ENCODE results near the gene PITPNM1.
"Not testable (repeated sequence)": the region's sequence is repeated elsewhere in the genome, so short reads cannot be mapped to it uniquely, and the experiment has no call there.

The PITPNM1 gene

DNA sequence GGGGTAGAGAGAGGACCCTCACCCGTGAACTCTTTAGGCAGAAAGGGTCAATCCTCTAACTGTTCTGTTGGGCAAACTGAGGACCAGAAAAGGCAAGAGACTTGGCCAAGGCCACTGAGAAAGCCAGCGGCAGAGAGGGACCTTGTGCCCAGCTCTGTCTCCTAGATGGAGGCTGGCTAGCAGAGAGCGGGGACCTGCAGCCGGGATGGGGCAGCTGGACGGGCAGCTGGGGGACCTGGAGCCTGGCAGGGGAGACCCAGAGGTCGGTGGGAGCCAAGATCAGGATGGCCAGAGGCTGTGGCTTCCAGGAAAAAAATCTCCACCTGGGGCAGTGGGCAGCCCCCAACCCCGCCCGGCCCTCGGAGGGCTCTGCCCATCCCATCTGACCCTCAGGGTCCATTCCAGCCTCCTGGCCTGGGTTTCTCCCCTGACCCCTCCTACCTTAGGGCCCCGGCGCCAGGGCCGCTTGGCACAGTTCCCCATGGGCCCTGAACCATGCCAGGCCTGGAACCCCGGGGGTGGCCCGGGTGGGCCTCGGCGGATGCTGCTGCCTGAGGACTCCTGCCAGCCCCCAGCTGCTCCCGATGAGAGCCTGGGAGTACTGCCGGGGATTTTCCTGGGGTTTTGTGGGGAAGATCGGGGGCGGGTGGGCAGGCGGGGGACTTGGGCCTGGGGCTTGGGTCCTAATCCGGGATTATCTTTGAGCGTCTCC, 17.8 kb upstream of the PITPNM1 start, which contains the start of gene CABP2:
Gene CABP2, minus strand, starts transcription at position 603 of the 712 bp plus-strand sequence. Its CDS starts 120 bp downstream, at position 483.
- no peak for DNase-seq

DNA sequence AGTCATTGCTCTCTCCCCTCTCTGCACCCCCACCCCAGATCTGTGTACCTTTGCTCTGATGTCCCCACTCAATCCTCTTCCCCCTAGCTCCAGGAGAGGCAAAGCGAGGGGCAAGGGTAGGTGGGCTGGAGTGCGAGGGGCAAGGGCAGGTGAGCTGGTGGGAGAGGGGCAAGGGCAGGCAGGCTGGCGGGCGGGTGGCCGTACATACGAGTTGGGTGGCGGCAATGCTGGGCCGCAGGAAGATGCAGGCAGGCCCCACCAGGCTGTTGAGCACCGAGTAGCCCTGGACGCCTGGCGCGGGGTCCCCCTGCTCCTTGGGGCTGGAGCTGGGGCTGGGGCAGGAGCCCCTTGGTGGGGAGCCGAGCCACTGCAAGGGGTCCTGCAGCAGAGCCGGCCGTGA, 17.2 kb upstream of the PITPNM1 start:
- DNase-seq, result no peak

DNA sequence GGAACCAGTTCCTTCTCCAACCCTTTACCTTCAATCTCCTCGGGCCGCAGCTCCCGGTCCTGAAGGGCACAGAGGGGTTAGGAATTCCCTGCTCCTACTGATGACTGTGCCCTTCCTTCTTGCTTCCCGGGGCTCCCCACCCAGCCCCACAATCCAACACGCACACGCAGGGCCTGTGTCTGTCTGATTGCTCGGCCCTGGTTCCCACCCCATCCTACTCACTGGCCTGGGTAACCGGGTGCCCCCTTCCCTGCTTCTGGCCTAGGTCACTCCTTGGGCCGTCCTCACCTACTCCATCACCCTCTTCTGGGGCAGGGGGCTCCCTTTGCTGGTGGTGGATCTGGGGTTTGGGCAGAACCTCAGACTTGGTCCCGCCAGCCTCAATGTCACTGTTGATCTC, 16.8 kb upstream of the PITPNM1 start:
- DNase-seq, result no peak

DNA sequence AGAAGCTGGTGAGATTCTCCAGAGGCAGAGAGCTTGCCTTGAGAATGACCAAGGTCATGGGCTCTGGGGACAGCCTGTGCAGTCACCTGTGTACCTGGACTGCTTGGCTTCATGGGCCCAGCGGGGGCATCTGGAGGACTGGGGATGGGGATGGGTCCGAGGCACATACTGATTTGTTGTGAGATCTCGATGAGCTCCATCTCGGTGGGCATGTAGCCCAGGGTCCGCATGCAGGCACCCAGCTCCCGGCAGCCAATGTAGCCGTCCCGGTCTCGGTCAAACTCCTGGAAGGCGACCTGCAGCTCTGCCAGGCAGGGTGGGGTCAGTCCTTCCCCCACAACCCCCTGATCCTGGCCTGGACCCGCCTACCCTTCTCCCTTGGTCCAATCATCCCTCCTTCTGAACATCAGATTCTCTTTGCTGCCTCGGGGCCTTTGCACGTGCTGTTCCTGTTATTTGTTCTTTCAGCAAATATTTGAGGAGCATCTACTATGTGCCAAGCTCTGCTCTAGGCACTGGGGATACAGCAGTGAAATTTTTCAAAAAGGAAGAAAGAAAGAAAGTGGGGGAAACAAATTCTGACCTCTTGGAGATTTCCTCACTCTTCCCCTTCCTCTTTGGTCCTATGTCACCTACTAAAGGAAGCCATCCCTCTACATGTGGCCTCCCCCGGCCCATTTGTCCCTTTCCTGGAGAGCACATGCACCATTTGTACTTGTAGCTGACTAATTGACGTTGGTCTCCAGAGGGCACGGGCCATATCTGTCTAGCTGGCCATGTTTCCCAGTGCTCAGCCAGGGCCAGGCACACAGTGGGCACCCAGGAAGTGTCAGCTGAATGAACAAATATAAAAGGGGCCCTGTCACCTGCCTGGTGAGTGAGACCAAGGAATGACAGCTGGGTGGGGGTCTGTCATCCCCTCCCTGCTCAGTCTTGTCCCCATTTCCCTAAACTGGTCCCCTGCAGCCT, 16.0 kb upstream of the PITPNM1 start:
- no peak for DNase-seq

DNA sequence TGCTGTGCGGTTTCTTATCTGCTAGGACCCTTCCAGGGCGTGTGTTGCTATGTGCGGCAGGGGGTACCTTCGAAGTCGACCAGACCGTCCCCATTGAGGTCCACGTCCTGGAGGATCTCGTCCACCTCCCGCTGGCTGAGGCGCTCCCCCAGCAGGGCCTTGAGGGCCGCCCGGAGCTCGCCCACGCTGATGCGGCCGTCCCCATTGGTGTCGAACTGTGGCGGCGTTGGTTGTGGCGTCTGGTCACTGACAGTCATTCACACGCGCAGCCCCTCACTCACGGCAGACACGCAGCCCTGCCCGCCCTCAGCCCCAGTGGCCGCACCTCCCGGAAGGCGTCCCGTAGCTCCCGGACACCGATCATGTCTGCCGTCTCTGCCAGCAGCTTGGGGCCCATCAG, 14.6 kb upstream of the PITPNM1 start:
- no peak for DNase-seq

DNA sequence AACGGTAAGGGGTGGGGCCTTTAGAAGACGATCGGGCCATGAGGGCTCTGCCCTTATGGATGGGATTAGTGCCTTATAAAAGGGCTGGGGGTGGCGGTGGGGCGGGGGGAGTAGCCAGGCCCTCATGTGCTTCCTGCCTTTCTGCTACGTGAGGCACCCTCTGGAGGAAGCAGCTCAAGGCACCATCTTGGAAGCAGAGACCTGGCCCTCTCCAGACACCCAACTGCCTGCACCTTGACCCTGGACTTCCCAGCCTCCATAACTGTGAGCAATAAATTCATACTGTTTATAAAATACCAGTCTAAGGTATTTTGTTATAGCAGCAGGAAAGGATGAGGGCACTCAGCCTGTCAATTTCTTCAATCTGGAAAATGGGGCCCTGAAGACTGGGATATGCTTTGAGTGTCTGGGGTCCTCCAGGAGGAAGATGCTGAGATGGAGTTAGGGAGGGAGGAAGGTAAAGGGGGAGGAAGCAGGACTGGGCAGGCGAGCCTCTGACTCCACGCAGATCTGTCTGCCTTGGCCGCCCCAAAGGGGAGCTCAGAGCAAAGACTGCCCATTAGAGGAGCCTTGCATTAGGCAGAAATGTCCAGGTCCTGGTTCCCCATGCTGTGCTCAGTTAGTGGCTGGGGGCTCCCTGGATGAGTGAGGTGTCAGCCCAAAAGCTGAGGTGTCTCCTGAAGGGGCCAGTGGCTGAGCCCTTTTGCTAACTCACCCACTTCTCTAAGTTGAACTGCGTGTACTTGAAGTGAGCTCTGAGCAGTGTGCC, 12.8 kb upstream of the PITPNM1 start:
- DNase-seq, result no peak

DNA sequence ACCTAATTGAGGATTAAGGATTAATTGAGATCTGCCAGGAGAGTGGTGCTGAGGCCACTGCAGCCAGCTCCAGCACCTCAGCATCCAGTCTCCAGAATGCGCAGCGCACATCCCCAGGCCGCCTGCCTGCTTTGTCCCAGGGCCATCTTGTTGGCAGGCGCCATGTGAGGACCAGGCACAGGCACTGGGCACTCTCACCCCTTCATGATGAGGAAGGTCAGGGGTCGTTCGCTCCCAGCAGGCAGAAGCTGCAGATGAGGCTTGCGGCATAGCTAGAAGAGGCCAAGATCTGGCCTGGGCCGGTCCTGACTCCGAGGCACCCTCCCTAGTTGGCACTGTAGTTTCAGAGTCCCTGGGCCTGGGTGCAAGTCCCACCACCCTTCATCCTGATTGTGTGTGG, 11.6 kb upstream of the PITPNM1 start:
- DNase-seq, result no peak

DNA sequence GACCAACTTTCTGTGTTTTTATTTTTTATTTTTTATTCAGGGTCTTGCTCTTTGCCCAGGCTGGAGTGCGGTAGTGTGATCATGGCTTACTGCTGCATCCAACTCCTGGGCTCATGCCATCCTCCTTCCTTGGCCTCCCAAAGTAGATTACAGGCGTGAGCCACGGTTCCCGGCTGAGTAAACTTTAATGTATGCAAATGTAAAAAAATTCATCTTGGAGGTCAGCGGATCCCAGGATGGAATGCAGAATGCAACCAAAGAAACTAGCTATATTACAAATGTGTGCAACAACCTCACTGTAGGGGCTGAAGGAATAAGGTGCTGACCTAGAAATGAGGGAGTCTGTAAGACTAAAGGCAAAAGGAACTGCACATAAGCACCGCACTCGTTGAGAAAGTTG, 9.0 kb upstream of the PITPNM1 start:
- no peak for DNase-seq

DNA sequence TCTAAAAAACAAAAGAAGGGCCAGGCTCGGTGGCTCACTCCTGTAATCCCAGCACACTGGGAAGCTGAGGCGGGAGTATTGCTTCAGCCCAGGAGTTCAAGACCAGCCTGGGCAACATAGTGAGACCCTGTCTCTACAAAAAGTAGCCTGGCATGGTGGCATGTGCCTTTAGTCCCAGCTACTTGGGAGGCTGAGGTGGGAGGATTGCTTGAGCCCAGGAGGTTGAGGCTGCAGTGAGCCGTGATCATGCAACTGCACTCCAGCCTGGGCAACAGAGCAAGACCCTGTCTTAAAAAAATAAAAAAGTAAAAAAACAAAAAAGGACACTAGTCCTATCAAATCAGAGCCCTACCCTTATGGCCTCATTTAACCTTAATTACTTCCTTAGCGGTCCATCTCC, 6.4 kb upstream of the PITPNM1 start:
- DNase-seq, result not testable (repeated sequence)

DNA sequence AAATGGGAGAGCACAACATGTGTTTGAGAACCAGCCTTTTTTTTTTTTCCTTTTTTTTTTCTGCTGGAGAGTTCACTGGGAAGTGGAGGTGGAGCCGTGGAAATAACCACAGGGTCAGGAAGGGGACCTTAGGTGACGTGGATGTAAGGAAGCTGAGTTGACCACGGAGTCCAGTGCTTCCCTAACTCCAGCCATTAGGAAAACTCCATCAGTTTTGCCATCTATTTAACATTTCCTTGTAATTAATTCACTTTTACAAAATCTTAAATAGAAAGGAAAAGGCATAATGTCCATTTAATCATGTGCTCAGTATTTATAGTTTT, 4.8 kb upstream of the PITPNM1 start:
- no peak for DNase-seq

DNA sequence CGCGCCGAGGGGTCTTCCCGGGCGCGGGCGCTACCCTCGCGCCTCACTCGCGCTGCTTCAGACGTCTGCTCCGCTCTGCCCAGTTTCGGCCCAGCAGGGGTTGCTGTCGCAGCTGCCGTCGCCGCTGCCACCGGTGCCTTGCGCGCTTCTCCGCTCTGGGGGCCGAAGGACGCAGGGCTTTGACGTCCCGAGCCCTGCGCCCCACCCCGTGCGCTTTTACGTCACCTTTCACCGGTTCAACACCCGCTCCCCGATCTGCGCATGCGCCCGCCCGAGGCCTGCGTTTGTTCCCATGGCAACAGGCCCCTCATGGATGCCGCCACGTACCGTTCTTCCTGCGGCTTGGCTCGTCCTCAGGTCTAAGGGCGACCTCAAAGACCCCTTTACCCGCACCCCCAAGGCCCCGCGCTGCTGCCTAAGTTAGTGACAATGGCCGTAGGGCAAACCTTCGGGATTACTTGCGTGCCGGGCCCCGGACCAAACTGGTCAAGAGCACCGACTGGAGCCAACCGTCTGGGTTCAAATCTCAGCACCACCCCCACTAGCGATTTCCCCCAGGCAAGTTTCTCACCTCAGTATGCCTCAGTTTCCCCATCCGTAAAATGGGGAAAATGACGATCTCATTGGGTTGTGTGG, 3.4 kb upstream of the PITPNM1 start:
- peak; percentile 97 for DNase-seq

DNA sequence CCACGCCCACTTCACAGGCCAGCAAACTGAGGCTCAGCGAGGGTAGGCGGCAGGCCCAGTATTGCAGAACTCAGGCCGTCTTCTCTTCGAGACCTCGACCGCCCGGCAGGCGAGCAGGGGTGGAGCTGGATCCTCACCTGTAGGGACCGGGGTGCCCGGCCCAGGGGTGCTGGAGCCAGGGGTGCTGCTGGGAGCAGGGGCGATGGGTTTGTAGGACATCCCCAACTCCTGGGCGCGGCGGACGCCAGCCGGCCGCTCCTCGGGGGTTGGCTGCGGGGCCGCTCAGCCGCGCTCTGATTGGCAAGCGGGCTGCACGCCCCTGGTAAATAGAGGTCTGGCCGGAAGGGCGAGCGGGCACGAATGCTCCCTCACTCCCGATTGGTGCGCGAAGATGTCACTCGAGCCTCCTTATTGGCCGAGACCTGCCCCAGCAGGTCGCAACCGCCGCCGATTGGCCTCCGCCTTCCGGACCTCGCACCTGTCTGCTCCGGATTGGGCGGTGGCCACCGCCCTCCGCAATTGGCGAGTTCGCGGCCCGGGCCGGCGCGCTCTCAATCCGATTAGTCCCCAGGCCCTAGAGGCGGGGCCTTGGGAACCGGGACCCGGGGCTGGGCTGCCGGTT, 2.8 kb upstream of the PITPNM1 start, which contains the start of gene CDK2AP2:
Gene CDK2AP2, minus strand, starts transcription at position 299 of the 622 bp plus-strand sequence. Its CDS starts 80 bp downstream, at position 219.
- peak; percentile 100 for DNase-seq

DNA sequence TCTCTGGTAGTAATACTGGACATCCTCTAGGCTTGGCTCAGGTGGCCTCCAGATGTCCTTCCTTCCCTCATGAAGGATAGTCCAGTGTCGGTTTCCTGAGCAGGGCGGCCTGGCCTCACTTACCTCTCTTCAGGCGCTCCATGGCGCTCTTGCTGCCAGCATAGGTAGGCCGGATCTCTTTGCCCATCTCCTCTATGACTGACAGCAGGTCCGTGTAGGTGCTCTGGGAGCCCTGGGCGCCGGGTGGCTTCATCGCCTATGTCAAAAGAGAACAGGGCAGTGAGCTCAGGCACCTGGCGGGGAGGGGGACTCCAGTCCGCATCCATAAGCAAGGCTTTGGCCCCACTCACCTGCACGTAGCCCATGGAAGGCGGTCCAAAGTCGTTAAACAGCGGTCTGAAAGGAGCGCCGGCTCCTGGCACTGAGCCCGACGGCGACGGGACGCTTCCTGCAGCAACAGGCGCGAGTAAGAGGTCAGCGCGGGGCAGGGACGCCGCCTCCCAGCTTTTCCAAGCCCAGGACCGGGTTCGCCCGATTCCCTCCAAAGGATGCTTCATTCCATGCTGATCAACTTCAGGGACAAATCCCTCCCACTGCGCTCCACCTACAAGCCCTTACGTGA, 2.2 kb upstream of the PITPNM1 start:
- DNase-seq, result no peak

DNA sequence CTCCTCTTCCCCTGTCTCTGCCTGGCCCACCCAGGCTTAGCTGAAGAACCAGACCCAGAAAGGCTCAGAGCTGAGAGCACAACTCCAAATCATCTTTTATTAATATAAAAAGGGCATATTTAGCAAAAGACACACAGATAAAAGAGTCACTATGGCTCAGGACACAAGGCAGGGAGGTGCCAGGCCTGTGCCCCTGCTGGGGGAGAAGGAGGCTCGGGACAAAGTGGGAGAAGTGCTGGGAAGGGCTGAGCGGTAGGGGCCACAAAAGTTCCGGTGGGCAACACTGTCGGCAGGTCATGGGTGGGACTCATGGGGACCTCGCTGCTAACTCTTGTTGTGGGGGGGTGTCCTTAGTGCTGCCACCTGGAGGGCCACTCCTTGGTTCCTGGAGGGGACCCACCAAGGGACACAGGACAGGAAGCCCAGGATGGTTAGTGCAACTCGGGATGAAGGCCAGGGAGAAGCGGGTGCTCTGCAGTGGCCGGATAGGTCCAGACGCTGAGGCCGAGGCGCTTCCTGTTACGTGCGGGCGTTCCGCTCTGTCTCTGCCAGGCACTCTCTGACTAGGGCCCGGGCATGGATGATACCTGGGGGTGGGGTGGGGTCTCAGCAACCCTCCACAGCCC, 1.4 kb upstream of the PITPNM1 start:
- no peak for DNase-seq

DNA sequence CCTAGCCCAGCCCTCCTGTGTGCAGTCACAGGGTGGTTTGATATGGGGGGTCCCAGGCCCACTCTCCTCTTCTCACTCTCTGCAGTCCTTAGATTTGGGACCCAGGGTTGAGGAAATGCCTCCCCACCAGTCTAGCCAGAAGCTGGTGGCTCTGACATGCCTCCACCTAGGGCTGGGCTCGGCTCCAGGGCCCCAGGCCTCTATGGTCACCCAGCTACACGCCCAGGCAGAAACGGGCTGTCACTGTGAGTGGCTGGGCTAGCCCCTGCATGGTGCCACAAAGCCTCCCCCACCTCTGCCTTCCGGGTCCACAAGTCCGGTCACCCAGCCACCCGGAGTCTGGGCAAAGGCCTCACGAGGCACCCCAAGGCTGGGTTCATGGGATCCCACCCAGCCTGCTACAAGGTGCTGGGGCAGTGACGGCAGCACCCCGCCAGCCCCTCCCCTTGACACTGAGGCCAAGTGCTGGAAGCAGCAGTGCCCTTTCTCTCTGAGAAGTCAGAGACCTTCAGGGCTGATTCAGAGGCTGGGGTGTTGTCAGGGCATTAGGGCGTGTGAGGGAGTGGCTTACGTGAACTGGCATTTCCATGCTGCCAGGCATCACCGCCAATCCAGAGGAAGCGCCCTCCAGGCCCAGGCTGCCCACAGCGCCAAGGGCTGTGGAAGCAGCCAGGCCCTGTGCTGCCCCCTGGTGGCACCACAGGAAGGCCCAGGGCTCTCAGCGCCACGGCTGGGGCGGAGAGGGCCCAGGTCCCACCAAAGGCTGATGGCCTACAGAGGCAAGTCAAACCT, 638 bp upstream of the PITPNM1 start:
- DNase-seq, result peak; percentile 99

DNA sequence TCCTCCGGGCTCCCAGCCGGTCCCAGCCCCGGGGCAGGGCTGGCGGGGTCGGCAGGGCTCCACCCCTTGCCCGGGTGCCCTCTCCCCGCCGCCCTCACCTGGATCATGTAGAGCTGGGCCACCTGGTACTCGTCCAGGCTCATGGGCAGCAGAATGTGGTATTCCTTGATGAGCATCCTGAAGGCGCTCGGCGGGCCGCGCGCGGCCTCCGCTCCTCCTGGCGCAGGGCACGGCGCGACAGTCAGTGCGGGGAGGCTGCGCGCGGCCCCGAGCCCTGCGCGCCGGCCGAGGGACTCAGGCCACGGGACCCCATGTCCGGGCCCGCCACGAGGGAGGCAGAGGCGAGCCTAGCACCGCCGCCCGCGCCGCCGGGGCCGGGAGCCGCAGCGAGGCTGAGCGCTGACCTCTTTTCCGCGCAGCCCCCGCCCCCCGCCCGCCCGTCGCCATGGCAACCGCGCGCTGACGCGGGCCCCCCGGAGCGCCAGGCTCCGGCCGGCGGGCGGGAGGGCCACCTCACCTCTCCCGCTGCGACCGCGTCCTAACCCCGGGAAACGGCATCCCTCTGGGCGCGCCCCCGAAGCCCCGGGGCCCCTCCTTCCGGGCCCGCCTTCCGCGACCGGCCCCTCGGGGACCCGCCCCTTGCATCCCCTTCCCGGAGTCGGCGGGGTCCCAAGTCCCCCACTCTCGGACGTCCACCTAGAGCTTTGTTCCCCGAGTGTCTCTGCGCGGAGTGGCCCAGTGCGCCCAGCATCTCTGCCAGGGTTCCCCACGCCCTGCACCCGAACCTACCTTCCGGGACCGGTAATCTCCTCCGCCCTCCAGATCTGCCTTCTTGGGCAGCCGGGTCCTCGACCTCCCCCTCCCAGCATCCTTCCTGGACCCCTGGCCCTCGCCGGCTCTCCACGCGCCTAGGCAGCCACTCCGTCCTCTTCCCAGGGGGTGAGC, 886 bp downstream of the PITPNM1 start:
- no peak for DNase-seq

DNA sequence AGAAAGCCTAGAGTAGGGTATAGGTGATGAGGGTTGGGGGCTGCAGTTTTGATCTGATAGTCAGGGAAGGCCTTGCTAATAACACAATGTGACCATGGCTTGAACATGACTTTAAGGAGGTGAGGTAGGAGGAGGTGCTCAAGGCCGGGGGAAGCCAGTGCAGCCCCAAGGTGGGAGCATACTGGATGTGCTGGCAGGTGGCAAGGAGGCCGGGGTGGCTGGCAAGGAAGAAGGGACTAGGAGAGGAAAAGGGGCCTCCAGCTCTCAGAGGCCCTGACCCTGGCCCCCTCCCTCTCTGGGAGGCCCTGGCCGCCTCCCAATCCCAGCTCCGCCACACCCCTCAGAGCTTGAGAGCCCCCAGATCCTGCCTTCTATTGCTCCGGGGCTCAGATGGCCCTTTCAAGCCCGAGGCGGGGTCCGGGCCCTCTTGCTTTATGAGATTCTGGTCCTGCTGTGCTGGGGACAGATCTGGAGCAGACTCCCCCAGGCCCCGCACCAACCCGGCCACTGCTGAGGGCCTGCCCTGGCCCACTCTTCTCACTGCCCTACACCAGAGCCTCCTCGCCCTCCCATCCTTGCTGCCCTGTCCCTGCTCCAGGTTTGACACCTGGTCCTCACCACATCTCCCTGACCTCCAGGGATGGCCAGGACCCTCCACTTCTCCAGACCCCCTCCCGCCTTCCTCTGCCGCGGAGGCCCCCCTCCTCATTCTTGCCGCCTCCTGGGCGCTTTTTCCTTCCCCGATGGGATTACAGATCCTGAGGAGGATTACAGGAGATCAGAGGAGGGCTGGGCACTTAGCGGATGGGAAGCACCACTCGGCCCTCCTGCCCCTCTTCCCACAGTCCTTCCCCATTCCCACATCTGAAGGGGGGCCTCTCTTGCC, 1.8 kb downstream of the PITPNM1 start:
- DNase-seq, result no peak

DNA sequence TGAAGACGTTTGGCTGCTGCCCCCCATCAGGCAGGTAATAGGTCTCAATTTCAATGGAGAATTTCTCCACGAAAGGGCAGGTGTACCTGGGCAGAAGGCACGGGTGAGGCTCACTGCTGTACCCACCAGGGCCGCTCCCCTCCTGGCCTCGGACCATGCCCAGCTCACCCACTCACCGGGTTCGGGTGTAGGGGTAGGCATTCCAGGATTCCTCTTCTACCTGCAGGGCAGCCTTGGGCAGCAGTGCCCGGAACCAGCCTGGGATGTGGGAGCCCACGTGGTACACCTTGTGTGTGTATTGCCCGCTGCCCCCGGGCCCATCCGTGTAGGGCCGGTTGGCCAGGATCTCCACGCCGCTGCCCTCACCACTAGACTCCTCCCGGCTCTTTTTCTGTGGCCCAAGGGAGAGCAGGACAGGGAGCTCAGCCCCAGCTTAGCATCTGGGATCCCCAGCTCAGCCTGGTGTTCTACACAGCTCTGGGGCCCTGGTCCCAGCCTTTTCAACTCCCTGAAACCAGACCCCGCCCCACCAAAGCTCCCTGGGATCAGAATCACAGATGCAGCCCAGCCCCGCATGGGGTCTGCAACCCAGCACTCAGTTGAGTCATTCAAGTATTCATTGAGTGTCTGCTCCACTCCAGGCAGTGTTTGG, 2.7 kb downstream of the PITPNM1 start:
- DNase-seq, result no peak
